Measurements from ENCODE around the gene DCLRE1B. TPM values are rescaled to one million over a fixed set of nuclear protein-coding genes. Genes with fewer than 3 reads are reported as not detected.

Gene DCLRE1B
- polyA plus RNA-seq, 1 donor from 2014 or later, result 7.3 TPM

GRCh38 chr1:113918243-113918642 lies 13.1 kb downstream of the DCLRE1B start:
- Histone ChIP-seq H3K9me2 (ENCODE audit: insufficient read depth, low read length) (no peaks in the 10 kb centered on the region), H3K9me3 (ENCODE audit: low read length) (no peaks in the 10 kb centered on the region), H3K79me2 (replicated peaks; ENCODE audit: insufficient read depth, low read length) (no peaks in the 10 kb centered on the region), H4K20me1 (ENCODE audit: insufficient read depth) (no peaks in the 10 kb centered on the region), H3K4me2 (ENCODE audit: low read length) (no peak overlapping the region), H3K4me3 (ENCODE audit: low read length) (no peak overlapping the region), H3K27me3 (ENCODE audit: insufficient read depth, low read depth, low read length) (no peaks in the 10 kb centered on the region), H3K27ac (ENCODE audit: low read length) (no peak overlapping the region), H2AFZ (ENCODE audit: low read depth, low read length) (no peak overlapping the region), H3F3A (ENCODE audit: insufficient read depth, low read length, poor library complexity, severe bottlenecking) (no peaks in the 10 kb centered on the region), H3K36me3 (ENCODE audit: insufficient read depth, low read length) (no peaks in the 10 kb centered on the region), H3K9ac (ENCODE audit: low read length) (no peak overlapping the region)
- TF ChIP-seq CTCF (IDR thresholded peaks at IDR 0.05; ENCODE audit: poor library complexity, severe bottlenecking) (no peak), POLR2AphosphoS5 (IDR thresholded peaks at IDR 0.05) (no peak), REST (IDR thresholded peaks at IDR 0.05; ENCODE audit: borderline replicate concordance) (no peak), SMC3 (conservative IDR thresholded peaks at IDR 0.05; ENCODE audit: poor library complexity) (no peak), RAD21 (conservative IDR thresholded peaks at IDR 0.05) (no peak), TAF1 (IDR thresholded peaks at IDR 0.05; ENCODE audit: low read depth) (no peak), MXI1 (conservative IDR thresholded peaks at IDR 0.05; ENCODE audit: poor library complexity, severe bottlenecking) (no peak)

- Histone ChIP-seq H3K9me2 (ENCODE audit: insufficient read depth, low read length) (no peaks in the 10 kb centered on the region), H3K4me3 (ENCODE audit: low read length) (no peak overlapping the region), H3F3A (ENCODE audit: insufficient read depth, low read length, poor library complexity, severe bottlenecking) (no peaks in the 10 kb centered on the region), H3K9me3 (ENCODE audit: low read length) (no peaks in the 10 kb centered on the region), H3K36me3 (ENCODE audit: insufficient read depth, low read length) (no peaks in the 10 kb centered on the region), H3K27me3 (ENCODE audit: insufficient read depth, low read depth, low read length) (no peaks in the 10 kb centered on the region), H3K79me2 (replicated peaks; ENCODE audit: insufficient read depth, low read length) (no peaks in the 10 kb centered on the region), H4K20me1 (ENCODE audit: insufficient read depth) (no peaks in the 10 kb centered on the region), H3K27ac (ENCODE audit: low read length) (no peak overlapping the region), H3K9ac (ENCODE audit: low read length) (no peak overlapping the region), H2AFZ (ENCODE audit: low read depth, low read length) (no peak overlapping the region), H3K4me2 (ENCODE audit: low read length) (no peak overlapping the region)
- TF ChIP-seq REST (IDR thresholded peaks at IDR 0.05; ENCODE audit: borderline replicate concordance), result no peak
Measured at GRCh38 chr1:113922957-113923356, 17.8 kb downstream of the DCLRE1B start.
